UCSD-AML1 (cell line): ENCODE data around the gene ABAT.
"Not testable (repeated sequence)": the region's sequence is repeated elsewhere in the genome, so short reads cannot be mapped to it uniquely, and the experiment has no call there.

Source experiments
- DNase-seq: peaks from one replicate; lab custom pipeline; 2025; ENCODE audit not compliant: unreplicated experiment; lab: John Stamatoyannopoulos, UW

ABAT gene

DNA sequence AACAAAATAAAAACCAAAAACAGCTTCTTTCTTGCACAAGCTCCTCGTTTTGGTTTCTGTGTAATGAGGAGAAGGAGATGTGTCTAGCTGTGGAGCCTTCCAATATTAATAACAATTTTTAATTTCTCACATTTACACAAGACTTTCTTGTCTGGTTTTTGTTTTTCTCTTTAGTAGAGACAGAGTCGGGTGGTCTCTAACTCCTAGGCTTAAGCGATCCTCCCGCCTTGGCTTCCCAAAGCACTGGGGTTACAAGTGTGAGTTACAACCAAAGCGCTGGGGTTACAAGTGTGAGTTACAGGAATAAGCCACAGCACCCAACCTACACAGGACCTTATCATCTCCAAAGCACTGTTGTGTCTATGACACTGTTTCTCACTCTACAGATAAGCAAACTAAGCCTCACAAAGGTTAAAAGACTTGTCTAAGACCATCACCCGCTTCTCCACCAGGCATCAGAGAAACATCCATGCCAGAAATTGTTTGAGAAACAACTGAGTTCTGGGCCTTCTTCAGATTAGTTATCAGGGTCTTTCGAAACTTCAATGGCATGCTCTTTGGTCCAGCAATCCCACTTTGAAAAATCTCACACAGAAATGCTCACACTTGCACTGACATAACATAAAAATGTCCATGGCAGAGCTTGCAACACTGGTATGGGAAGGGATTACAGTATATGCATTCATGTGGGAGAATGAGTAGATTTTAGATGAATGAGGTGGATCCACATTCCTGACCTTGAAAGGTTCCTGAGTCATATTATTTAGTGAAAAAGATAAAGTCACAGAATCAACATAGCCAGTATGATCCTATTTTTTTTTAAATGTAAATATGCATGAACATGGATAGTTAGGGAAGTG, 3.9 kb downstream of the ABAT start:
- DNase-seq = no peak

DNA sequence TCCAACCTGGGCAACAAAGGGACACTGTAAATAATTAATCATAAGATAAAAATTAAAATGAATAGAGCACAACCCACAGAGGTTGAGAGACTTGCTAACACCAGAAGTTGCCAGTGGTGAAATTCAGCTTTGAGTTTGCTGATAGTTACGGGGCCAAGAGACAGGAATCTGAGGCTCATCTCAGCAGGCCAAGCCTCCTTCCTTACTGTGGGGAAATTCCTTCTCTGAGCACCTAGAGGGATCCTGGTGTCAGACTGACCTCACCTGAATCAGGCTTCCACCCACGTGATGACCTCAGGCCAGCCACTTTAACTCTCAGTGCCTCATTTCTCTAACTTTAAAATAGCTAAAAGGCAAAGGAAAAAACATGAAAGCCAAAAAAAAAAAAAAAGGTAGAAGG, 4.7 kb downstream of the ABAT start:
- DNase-seq = no peak

- no peak for DNase-seq
These were observed 8.3 kb downstream of the ABAT start for GRCh38 chr16:8682551-8683259.

DNA sequence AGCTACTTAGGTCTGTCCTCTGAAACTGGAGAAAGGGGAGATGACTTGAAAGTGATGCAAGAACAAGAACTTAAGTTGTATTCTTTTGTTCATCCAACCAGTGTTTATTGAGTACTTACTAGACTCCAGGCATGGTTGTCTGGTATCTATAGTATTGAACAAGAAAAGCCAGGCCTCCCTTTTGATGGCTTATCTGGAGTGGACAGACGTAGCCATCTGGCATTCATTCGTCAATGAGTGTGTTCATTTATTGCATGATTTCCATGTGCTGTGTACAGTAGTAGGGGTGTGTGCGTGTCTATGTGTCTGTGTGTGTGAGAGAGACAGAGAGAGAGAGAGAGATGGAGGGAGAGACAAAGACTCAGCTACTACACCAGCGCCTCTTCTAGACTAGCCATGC, 9.2 kb downstream of the ABAT start:
- DNase-seq = no peak

GRCh38 chr16:8685617-8686016, 11.2 kb downstream of the ABAT start:
- DNase-seq = no peak

GRCh38 chr16:8686031-8686621, 11.7 kb downstream of the ABAT start:
- DNase-seq = no peak

DNA sequence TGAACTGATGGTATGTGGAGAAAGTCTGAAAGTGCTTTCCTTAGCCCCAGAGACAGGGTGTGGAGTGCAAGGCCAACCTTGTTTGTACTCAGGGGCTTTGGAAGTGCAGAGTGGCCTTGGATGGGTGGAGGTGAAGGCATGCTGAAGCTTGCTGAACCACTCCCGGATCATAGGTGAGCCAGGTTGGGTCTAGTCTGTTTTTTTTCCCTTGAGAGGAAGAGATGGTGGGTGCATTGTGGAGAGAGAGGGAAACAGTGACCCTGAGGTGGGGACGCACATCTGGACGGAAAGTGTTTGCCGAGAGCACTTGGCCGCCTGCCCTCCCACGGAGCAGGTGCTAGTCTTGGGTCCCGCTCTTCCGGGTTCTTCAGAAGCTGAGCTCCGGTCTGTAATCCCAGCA, 12.5 kb downstream of the ABAT start:
- DNase-seq = no peak

DNA sequence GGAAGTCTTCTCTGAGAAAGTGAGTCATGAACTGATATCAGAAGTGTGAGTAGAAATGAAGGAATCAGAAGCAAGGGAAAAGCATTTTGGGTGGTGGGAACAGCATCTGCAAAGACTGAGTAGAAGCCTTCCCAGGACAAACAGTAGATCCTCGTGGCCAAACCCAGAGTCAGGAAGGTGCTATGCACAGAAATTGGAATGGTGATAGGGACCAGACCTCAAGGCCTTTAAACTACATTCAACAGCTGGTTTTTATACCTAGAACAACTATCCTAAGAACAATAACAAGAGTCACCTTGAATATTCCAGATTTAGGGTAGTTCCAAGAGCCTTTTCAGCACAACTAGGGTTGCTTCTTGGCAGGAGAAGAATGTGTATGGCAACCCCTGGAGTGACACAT, 15.3 kb downstream of the ABAT start:
- DNase-seq = no peak

DNA sequence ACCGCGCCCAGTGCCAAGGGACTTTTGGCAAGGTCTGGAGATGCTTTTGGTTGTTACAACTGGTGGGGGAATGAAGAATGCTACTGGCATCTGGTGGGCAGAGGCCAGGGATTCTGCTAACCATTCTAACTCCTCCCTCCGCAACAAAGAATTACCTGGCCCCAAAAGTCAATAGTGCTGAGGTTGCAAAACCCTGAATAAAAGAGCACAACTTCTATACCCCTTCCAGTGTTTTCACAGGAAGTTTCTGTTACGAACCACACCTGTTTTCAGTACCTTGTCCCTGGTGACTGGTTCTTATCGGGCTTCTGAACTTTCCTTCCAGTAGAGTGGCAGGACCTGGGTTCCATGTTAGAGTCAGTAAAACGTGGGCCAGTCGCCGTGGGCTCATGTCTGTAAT, 17.3 kb downstream of the ABAT start:
- no peak for DNase-seq

- DNase-seq = no peak
These were observed 20.6 kb downstream of the ABAT start for GRCh38 chr16:8694795-8695728.

GRCh38 chr16:8696880-8697279, 22.5 kb downstream of the ABAT start:
- no peak for DNase-seq

DNA sequence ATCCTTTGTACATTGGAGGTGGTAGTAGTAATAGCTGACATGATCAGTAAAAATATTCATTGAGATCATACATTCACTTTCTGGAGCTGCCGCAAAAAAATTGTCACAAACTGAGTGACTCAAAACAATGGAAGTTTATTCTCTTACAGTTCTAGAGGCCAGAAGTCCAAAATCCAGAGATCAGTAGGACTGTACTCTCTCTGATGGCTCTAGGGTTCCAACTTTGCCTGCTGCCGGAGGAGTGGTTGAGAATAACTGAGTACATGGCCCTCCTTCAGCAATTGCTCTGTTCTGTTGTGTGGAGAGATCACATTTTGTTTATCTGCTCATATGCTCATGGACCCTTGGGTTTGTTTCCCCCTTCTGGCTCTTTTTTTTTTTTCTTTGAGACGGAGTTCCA, 23.5 kb downstream of the ABAT start:
- no peak for DNase-seq

DNA sequence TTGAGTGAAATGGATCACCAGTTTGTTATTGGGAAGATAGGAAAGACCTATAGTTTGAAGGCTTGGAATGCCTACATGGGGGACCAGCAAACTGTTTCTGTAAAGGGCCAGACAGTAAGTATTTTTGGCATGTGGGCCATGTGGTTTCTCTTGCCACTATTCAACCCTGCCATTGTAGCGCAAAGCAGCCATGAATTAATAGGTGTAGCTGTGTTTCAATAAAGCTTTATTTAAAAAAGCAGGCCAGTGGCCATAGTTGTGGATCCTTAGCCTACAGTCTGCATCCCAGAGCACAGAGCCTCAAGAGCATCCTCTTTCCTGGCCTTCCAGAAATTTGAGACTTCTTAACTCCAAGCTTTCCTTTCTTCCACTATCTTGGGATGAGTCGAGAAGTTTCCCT, 29.3 kb downstream of the ABAT start:
- no peak for DNase-seq

- no peak for DNase-seq
These were observed 29.7 kb downstream of the ABAT start for GRCh38 chr16:8704098-8704497.

GRCh38 chr16:8705100-8705822, 30.8 kb downstream of the ABAT start:
- not testable (repeated sequence) for DNase-seq

GRCh38 chr16:8708536-8708935, 34.1 kb downstream of the ABAT start:
- DNase-seq = no peak

DNA sequence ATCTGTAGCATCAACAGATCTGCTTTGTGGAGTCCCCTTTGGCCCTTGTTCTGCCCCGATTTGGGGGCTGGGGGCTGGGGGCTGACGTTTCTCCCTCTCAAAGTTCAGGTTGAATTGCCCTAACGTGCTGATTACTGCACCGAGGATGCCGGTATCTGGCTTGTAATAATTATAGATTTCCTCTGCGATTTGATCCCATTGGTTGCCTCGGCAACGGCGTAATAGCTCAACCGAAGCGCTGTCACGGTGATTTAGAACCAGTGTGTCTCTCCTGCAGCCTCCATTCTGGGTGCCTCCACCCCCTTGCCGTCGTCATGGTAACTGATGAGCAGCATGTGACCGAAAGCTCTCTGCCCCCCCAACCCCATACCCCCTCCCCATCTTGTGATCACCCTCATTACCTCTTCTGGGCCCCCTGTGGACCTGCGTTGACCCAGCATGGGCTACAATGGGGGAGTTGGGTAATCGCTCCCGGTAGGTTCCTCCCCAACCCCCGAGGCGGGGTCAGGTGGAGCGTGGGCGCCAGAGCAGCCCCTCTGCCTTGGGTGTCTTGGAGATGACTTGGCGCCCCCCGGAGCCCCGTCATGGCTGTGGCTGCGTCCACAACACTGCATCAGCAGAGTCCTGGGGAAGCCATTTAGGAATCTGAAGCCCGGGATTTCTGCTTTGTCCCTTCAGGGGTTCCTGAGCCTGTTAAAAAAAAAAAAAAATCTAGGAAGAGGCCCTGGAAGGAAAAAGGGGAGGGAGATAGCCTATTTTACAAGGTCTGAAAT, 38.4 kb downstream of the ABAT start:
- DNase-seq = no peak

- DNase-seq = no peak
These were observed 39.3 kb downstream of the ABAT start for GRCh38 chr16:8713635-8714172.

- no peak for DNase-seq
These were observed 39.8 kb downstream of the ABAT start for GRCh38 chr16:8714174-8714573.
